HUES48 (cell line): Measurements from ENCODE around the gene PIANP.

Experiments
- H3K27ac ChIP-seq: one replicate; pipeline ENCODE4 v1.7.0; 2013; ENCODE audit warnings: low read depth, low read length, inconsistent platforms
- H3K27me3 ChIP-seq: 2 replicates; pipeline ENCODE4 v1.6.1; 2013; ENCODE audit warnings: mild to moderate bottlenecking, low read length; ENCODE audit not compliant: control insufficient read depth, insufficient read depth
- H3K36me3 ChIP-seq: 2 replicates; pipeline ENCODE4 v1.6.1; 2013; ENCODE audit warnings: low read length; ENCODE audit not compliant: control insufficient read depth, insufficient read depth
- H3K4me1 ChIP-seq: 2 replicates; pipeline ENCODE4 v1.6.1; 2013; ENCODE audit warnings: mild to moderate bottlenecking, low read length; ENCODE audit not compliant: control insufficient read depth, insufficient read depth
- H3K4me3 ChIP-seq: 2 replicates; pipeline ENCODE4 v1.5.1; 2013; ENCODE audit warnings: mild to moderate bottlenecking, low read depth, low read length
- H3K9ac ChIP-seq: 2 replicates; pipeline ENCODE4 v1.6.1; 2013; ENCODE audit warnings: mild to moderate bottlenecking, low read depth, low read length, moderate library complexity
- H3K9me3 ChIP-seq: 2 replicates; pipeline ENCODE4 v1.6.1; 2013; ENCODE audit warnings: low read length; ENCODE audit not compliant: control insufficient read depth, insufficient read depth

The PIANP gene

GRCh38 chr12:6693832-6694355 lies 6.7 kb downstream of the PIANP start:
- Histone ChIP-seq H3K9me3 (no peaks in the 10 kb centered on the region), H3K36me3 (peaks cover 12% of the 10 kb centered on the region; the same call in 1 of the 2 replicates), H3K4me1 (peaks cover 7% of the 10 kb centered on the region), H3K27me3 (no peaks in the 10 kb centered on the region), H3K9ac (no peak overlapping the region), H3K27ac (no peak overlapping the region), H3K4me3 (no peak overlapping the region)

DNA sequence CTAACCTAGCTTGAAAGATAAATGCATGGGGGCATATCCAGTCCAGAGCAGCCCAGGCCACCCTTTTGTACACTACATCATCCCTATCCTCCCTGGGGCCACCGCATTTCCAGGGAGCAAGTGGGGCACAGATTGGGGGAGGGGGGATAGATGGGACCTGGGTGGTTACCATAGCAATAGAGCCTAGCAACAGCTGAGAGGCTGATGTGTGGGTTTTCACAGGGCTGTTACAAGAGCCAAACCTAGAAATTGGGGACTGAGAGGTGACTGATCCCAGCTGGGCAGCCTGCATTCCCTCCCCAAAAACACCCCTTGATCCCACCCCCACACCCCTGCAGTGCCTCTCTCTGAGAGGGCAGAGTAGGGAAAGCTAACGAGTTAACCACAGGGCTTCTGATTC lies 7.7 kb downstream of the PIANP start:
- peaks cover 12% of the 10 kb centered on the region; the same call in 1 of the 2 replicates for H3K36me3 ChIP-seq
- no peaks in the 10 kb centered on the region for H3K9me3 ChIP-seq
- H3K4me3 ChIP-seq: no peak overlapping the region
- H3K9ac ChIP-seq: no peak overlapping the region
- no peak overlapping the region for H3K27ac ChIP-seq
- H3K27me3 ChIP-seq: no peaks in the 10 kb centered on the region
- peaks cover 6% of the 10 kb centered on the region; the same call in 1 of the 2 replicates for H3K4me1 ChIP-seq

DNA sequence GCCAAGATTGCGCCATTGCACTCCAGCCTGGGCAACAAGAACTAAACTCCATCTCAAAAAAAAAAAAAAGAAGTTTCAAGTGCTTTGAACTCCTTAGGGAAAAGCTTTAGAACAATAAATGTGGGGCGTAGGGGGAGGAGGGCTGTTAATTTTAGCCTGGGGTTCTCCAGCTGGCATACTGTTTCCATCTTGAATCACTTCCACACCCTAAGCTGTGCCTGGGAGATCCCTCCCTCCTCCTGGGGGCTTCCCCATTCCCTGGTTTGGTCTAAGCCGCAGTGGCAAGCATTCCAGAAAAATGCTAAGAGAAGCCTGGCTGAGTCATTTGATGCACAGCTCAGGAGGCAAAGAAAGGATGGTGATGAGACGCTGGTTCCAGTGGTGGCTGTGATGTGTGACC lies 9.1 kb downstream of the PIANP start:
- Histone ChIP-seq H3K27me3 (no peaks in the 10 kb centered on the region), H3K36me3 (peaks cover 7% of the 10 kb centered on the region; the same call in 1 of the 2 replicates), H3K9me3 (no peaks in the 10 kb centered on the region), H3K27ac (no peak overlapping the region), H3K4me1 (0 out of 2 replicates have a peak, but pooled peaks cover 17% of the 10 kb centered on the region), H3K9ac (no peak overlapping the region), H3K4me3 (no peak overlapping the region)

- no peaks in the 10 kb centered on the region for H3K9me3 ChIP-seq
- H3K4me3 ChIP-seq: peak within 1 kb of the TSS; percentile 82
- peak within 1 kb of the TSS; percentile 89 for H3K9ac ChIP-seq
- H3K36me3 ChIP-seq: peaks cover 7% of the 10 kb centered on the region
- peak within 1 kb of the TSS; percentile 99 for H3K27ac ChIP-seq
- H3K4me1 ChIP-seq: 0 out of 2 replicates have a peak, but pooled peaks cover 17% of the 10 kb centered on the region
- no peaks in the 10 kb centered on the region for H3K27me3 ChIP-seq
These were observed 11.4 kb downstream of the PIANP start, which contains the start of gene ZNF384 for GRCh38 chr12:6688999-6689882. Gene ZNF384 (minus strand): TSS chr12:6689375. CDS start chr12:6679520, 9,855 bp downstream.

GRCh38 chr12:6688543-6688998 lies 12.0 kb downstream of the PIANP start:
- Histone ChIP-seq H3K9me3 (no peaks in the 10 kb centered on the region), H3K27ac (peak overlapping the region; percentile 99), H3K9ac (peak overlapping the region; percentile 89), H3K4me1 (0 out of 2 replicates have a peak, but pooled peaks cover 17% of the 10 kb centered on the region), H3K36me3 (peaks cover 12% of the 10 kb centered on the region), H3K4me3 (peak overlapping the region; percentile 82), H3K27me3 (no peaks in the 10 kb centered on the region)

DNA sequence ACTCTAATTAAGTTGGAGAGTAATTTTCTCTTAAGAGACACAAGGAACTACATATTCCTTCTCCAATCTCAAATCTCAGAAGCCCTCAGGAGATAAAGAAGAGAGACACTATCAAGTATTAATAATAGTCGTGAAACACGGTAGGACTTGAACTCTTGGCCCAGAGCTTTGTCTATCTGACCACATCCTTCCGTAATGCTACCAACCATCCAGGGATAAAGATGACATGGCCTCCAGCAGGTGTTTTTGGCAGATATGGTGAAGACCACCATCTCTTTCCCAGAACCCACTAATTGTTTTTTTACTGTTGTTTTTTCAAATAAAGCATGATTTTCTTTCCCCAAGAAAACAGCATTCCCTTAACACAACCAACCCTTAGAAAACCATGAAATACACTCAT lies 14.8 kb downstream of the PIANP start:
- peaks cover 29% of the 10 kb centered on the region for H3K36me3 ChIP-seq
- H3K27me3 ChIP-seq: no peaks in the 10 kb centered on the region
- no peak overlapping the region for H3K4me3 ChIP-seq
- no peaks in the 10 kb centered on the region for H3K9me3 ChIP-seq
- no peak overlapping the region for H3K27ac ChIP-seq
- H3K9ac ChIP-seq: no peak overlapping the region
- 0 out of 2 replicates have a peak, but pooled peaks cover 17% of the 10 kb centered on the region for H3K4me1 ChIP-seq

GRCh38 chr12:6684609-6685008 lies 16.0 kb downstream of the PIANP start:
- Histone ChIP-seq H3K4me3 (no peak overlapping the region), H3K9me3 (no peaks in the 10 kb centered on the region), H3K4me1 (0 out of 2 replicates have a peak, but pooled peaks cover 14% of the 10 kb centered on the region), H3K9ac (no peak overlapping the region), H3K36me3 (peaks cover 39% of the 10 kb centered on the region), H3K27me3 (no peaks in the 10 kb centered on the region), H3K27ac (no peak overlapping the region)

- peaks cover 92% of the 10 kb centered on the region for H3K36me3 ChIP-seq
- no peaks in the 10 kb centered on the region for H3K9me3 ChIP-seq
- no peak overlapping the region for H3K4me3 ChIP-seq
These were observed 23.7 kb downstream of the PIANP start for GRCh38 chr12:6676962-6677361.

GRCh38 chr12:6672143-6672542 lies 28.5 kb downstream of the PIANP start:
- Histone ChIP-seq H3K27me3 (no peaks in the 10 kb centered on the region), H3K27ac (no peak overlapping the region), H3K9ac (no peak overlapping the region), H3K4me3 (no peak overlapping the region), H3K36me3 (peaks cover 93% of the 10 kb centered on the region), H3K9me3 (no peaks in the 10 kb centered on the region), H3K4me1 (no peaks in the 10 kb centered on the region)

More at GRCh38 chr12:6676962-6677361, 23.7 kb downstream of the PIANP start:
- Histone ChIP-seq H3K27ac (no peak overlapping the region), H3K27me3 (no peaks in the 10 kb centered on the region), H3K9ac (no peak overlapping the region), H3K4me1 (no peaks in the 10 kb centered on the region)

- no peaks in the 10 kb centered on the region for H3K9me3 ChIP-seq
- peaks cover 56% of the 10 kb centered on the region for H3K36me3 ChIP-seq
- H3K27me3 ChIP-seq: no peaks in the 10 kb centered on the region
- no peak overlapping the region for H3K27ac ChIP-seq
- no peak overlapping the region for H3K9ac ChIP-seq
- H3K4me3 ChIP-seq: no peak overlapping the region
- no peaks in the 10 kb centered on the region for H3K4me1 ChIP-seq
These were observed 32.9 kb downstream of the PIANP start for GRCh38 chr12:6667559-6668210.
